Adipose tissue (tissue), 3 donors: ENCODE data around the gene WNT10A. TPM values are rescaled to one million over a fixed set of nuclear protein-coding genes. Genes with fewer than 3 reads are reported as not detected.

Source experiments
- H3K27ac ChIP-seq: one replicate; pipeline ENCODE4 v1.5.1; 2013; ENCODE audit warnings: low read depth, low read length
- whole genome bisulfite sequencing, 3 donors: extraction: QIAGEN DNeasy Blood & Tissue Kit; methylation state at CpG; one replicate each; pipeline ENCODE4 v1.1.7; 2013; 5-methylcytosine and 5-hydroxymethylcytosine counted together
- polyA plus RNA-seq, 3 donors: library from polyadenylated mRNA; stranded (reverse); fragments of 200-250 nt; gene quantifications; one replicate each; pipeline ENCODE4 v1.2.3, GENCODE V29; 2013
- donor health status: healthy with polysubstance abuse.
- donor health status: Bipolar disorder and iron deficiency.
- donor health status: healthy.

Gene WNT10A
- polyA plus RNA-seq, 3 donors, result 0.07 TPM; not detected in 2

DNA sequence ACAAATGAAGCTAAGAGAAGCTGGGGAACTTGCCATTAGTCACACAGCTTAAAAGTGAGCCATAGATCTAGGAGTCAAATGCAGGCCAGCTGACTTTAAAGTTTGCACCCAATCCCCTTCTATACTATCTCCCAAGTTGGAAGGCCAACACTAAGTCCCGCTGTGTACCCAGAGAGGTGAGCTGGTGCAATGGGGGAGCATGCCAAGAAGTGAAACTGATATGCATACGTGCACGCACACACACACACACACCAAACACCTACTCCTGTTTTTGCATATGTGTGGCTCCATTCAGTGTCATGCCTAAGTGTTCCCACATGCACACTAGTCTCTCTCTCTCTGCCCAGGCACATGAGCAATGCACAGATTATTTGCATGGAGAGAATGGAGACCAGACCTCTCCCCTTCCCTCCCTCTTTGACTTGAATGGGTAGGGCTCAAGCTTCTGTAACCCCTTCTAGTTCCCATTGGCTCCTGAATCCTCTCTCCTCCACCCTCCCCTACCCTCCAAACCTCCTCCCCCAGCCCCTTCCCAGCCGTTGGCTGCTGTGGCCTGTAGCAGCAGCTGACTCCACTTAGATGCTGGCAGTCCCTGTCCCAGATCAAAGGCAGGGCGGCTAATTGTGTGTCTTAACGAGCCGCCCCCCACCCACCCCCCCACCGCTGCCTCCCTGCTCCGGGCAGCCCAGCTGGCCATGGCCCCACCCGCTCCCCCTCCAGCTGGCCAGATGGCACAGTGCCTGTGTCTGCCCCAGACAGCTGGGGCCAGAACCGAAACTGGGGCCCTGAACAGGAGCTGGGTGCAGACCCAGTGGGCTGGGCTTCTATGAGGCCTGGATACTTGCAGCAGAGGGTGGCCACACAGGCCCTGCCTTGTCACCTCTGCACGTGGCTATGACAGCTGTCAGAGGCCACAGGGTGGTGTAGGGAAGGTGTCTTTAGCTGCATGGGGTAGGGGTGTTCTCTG, 5.6 kb downstream of the WNT10A start:
- WGBS, 3 donors, result 61 to 67% (median 66%) methylated on average over 12 of the region's 12 CpGs
- H3K27ac ChIP-seq, result no peak overlapping the region

GRCh38 chr2:218887079-218887478, 6.4 kb downstream of the WNT10A start:
- no peak overlapping the region for H3K27ac ChIP-seq
- WGBS, 3 donors, result 79 to 87% (median 86%) methylated on average over 3 of the region's 3 CpGs

- no peak overlapping the region for H3K27ac ChIP-seq
- 75 to 96% (median 96%) methylated on average over 5 of the region's 5 CpGs for WGBS, 3 donors
These were observed 7.7 kb downstream of the WNT10A start for GRCh38 chr2:218888341-218888740.

DNA sequence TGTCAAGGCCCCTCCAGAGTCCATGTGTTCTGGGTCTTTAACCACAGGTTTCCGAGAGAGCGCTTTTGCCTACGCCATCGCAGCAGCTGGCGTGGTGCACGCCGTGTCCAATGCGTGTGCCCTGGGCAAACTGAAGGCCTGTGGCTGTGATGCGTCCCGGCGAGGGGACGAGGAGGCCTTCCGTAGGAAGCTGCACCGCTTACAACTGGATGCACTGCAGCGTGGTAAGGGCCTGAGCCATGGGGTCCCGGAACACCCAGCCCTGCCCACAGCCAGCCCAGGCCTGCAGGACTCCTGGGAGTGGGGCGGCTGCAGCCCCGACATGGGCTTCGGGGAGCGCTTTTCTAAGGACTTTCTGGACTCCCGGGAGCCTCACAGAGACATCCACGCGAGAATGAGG, 9.3 kb downstream of the WNT10A start:
- H3K27ac ChIP-seq, result no peak overlapping the region
- 77 to 83% (median 81%) methylated on average over 22 to 23 of the region's 23 CpGs for WGBS, 3 donors

- WGBS, 3 donors, result 52 to 79% (median 64%) methylated on average over 3 of the region's 3 CpGs
- no peak overlapping the region for H3K27ac ChIP-seq
These were observed 9.7 kb downstream of the WNT10A start for GRCh38 chr2:218890369-218890768.

DNA sequence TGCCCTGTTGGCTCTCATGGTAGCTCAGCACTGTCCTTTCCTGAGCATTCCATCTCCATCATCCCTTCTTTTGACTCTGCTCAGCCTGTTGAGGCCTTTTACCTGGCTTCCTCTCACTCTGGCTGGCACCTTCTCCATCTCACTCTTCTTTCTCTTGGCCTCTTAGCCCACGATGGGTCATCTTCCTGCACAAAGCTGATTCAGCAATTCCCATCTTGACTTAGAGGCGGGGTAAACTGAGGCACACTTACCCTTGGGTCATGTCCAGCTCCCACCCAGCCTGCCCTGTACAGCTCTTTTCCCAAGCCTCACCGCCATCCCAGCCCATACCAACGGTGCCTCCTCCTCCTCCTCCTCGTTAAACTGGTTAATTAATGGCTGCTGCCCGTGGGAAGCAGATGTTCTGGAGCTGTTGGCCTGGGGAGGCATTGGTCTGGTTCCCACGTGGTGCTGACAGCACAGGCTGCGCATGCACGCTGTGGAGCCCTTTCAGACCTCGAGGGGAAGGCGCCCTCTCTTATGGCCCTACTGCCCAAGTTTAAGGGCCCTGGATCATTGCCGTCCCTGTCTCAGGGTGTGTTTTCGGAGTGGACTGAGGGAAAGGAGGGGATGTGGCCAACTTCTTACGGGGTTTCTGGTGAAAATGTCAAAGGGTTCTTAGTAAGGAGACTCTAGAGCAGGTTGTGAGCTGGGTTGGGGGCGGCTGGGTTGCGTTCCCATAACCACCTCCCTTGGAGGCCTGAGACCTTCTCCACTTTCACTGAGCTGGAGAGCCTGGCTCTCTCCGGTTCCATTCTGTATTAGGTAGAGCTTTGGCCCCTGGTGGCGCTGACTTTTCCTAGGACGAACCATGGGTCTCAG, 10.9 kb downstream of the WNT10A start:
- WGBS, 3 donors, result 40 to 65% (median 64%) methylated on average over 19 of the region's 19 CpGs
- no peak overlapping the region for H3K27ac ChIP-seq

- H3K27ac ChIP-seq, result no peak overlapping the region
- WGBS, 3 donors, result 1% methylated on average over 62 to 72 of the region's 72 CpGs
These were observed 12.2 kb downstream of the WNT10A start for GRCh38 chr2:218892693-218893348.

- WGBS, 3 donors, result 38 to 40% (median 40%) methylated on average over 10 of the region's 10 CpGs
These were observed 12.9 kb downstream of the WNT10A start for GRCh38 chr2:218893349-218894150.

GRCh38 chr2:218894151-218894879, 13.7 kb downstream of the WNT10A start:
- 41 to 71% (median 48%) methylated on average over 11 to 12 of the region's 12 CpGs for WGBS, 3 donors
- H3K27ac ChIP-seq, result no peak overlapping the region

More at GRCh38 chr2:218893349-218894150, 12.9 kb downstream of the WNT10A start:
- no peak overlapping the region for H3K27ac ChIP-seq

DNA sequence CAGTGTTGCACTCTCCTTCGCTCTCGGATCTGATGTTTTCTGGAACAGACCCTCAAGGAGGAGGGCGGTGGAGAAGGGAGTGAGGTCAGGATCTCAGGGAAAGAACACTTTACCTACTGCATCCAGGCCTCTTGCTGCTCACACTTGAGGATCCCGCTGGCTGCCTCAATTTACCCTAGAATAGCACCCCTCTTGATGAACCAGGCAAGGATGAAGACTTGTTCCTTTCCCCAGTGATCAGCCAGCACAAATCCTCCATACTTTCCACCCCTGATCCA, 14.2 kb downstream of the WNT10A start:
- no peak overlapping the region for H3K27ac ChIP-seq
- 62 to 73% (median 68%) methylated on average over 4 of the region's 4 CpGs for WGBS, 3 donors

DNA sequence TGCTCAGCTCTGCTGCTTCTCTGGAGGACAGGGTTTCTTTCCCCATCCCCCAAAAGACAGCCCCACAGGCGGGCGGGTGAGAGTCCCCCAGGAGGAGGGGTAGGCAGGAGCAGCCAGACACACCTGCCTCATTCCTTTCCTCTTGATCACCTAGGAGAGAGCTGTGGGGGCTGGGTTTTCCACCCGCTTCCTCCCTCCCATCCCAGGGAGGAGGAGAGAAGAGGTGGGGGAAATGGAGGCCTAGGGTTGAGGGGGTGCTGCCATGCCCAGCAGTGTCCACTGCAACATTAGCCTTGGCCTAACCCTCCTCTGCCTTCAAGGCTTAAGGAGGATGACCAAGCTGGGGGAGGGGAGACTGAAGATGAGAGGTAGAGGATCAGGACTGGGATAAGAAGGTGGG, 14.7 kb downstream of the WNT10A start:
- 39 to 75% (median 40%) methylated on average over 2 to 3 of the region's 3 CpGs for WGBS, 3 donors
- no peak overlapping the region for H3K27ac ChIP-seq

- 22 to 28% (median 28%) methylated on average over 5 to 8 of the region's 8 CpGs for WGBS, 3 donors
These were observed 15.3 kb downstream of the WNT10A start for GRCh38 chr2:218895759-218896500.

DNA sequence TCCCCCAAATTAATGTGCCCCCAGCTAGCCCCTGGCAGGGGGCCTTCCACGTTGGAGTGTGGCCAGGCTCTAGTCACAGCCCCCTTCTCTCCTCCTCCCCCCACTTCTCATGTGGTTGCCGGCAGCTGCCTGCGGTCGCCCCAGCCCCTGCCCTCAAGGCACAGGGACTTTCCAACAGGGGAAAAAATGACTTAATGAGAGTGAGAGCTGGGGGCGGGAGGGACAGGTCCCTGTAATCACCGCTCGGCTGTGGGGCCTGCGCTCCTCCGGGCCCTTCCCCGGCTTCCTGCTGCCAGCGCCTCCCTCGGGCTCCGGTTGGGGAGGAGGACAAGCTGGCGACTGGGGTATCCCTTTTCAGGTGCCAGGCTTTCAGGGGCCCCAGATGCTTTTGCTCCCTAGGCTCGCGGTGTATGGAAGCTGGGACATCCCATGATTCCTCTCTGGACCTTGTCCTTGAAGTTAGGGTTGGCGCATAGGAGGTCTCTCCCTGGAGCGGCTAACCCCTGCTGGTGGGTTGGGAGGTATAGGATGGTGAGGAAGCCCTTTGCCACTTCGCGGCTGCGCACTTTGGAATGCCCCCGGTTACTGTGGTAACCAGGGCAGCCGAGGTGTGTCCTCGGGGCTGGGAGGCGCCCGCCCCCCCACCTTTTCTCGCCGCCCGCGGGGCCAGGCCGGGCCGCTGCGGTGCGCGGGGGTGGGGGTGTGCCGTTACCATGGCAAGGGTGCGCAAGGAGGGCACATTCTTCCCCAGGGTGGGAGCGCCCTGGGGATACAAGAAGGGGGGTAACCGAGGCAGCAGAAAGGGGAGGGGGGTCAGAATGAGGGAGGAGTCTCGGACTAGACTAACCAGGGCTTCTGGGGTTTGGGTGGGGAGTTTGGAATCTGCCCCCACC, 16.1 kb downstream of the WNT10A start:
- 2% methylated on average over 36 to 40 of the region's 40 CpGs for WGBS, 3 donors
- H3K27ac ChIP-seq, result no peak overlapping the region

More at GRCh38 chr2:218895759-218896500, 15.3 kb downstream of the WNT10A start:
- no peak overlapping the region for H3K27ac ChIP-seq

- 5 to 7% (median 5%) methylated on average over 34 of the region's 34 CpGs for WGBS, 3 donors
- H3K27ac ChIP-seq, result no peak overlapping the region
These were observed 16.9 kb downstream of the WNT10A start for GRCh38 chr2:218897394-218898108.

DNA sequence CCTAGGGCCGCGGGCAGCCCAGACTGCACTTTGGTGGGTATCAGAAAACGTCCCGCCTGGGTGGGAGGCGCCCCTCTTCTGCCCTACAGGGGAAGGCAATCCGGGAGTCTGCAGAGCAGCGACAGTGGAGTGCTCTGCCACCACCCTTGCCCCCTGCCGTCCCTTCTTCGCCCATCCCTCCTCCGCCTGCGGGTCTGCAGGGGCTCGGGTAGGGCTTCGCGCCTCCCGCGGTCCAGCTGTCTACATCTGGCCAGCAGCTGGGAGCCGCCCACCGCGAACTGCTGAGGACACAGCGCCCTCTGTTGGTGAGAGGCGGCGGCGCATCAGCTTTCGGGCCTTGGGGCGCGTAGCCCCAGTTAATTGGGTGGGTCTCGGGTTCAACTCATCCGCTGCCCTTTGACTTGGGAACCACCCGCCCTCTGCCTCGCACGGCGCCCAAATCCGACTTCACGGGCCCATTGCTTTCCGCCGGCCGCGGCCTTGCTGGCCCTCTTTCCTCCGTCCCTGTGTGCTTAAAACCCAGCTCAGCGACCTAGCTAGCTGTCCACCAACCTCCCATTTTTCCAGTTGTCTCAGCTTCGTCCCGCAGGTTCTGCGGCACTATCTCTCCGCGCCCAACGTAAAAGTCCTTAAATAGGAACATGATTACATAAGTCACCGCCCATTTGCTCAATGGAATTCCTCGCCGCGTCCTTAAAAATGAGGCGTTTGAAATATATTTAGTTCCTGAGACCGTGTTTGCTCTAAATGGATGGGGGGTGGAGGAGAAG, 17.6 kb downstream of the WNT10A start:
- H3K27ac ChIP-seq, result no peak overlapping the region
- WGBS, 3 donors, result 3 to 5% (median 4%) methylated on average over 47 to 52 of the region's 52 CpGs
